Kidney capillary endothelial cell (primary cell): Measurements from ENCODE around the gene TBC1D7.

ENCODE experiments used
- DNase-seq: peaks from one replicate; pipeline ENCODE4 v3.0.0-alpha.2; 2018; ENCODE audit warnings: low spot score

The TBC1D7 gene

GRCh38 chr6:13294499-13295069 is 33.8 kb downstream of the TBC1D7 start:
- no peak for DNase-seq

GRCh38 chr6:13292774-13293173 is 35.6 kb downstream of the TBC1D7 start:
- DNase-seq, result no peak

- no peak for DNase-seq
These were observed 38.0 kb downstream of the TBC1D7 start for GRCh38 chr6:13290335-13290734.

GRCh38 chr6:13289789-13290318 is 38.5 kb downstream of the TBC1D7 start:
- DNase-seq, result no peak

GRCh38 chr6:13288969-13289391 is 39.4 kb downstream of the TBC1D7 start:
- DNase-seq, result no peak

GRCh38 chr6:13288481-13288880 is 39.9 kb downstream of the TBC1D7 start:
- no peak for DNase-seq

- DNase-seq, result no peak
These were observed 41.2 kb downstream of the TBC1D7 start for GRCh38 chr6:13287104-13287503.

- DNase-seq, result no peak
These were observed 42.2 kb downstream of the TBC1D7 start for GRCh38 chr6:13286181-13286580.

GRCh38 chr6:13285705-13286104 is 42.6 kb downstream of the TBC1D7 start:
- no peak for DNase-seq

GRCh38 chr6:13284646-13285045 is 43.7 kb downstream of the TBC1D7 start:
- no peak for DNase-seq

GRCh38 chr6:13283331-13283730 is 45.0 kb downstream of the TBC1D7 start:
- DNase-seq, result no peak

- no peak for DNase-seq
These were observed 45.8 kb downstream of the TBC1D7 start for GRCh38 chr6:13282393-13283069.

GRCh38 chr6:13281686-13282085 is 46.7 kb downstream of the TBC1D7 start:
- DNase-seq, result no peak

GRCh38 chr6:13280254-13280653 is 48.1 kb downstream of the TBC1D7 start:
- DNase-seq, result no peak

GRCh38 chr6:13278991-13279390 is 49.3 kb downstream of the TBC1D7 start:
- DNase-seq, result no peak

GRCh38 chr6:13278164-13278563 is 50.2 kb downstream of the TBC1D7 start:
- DNase-seq, result no peak

- no peak for DNase-seq
These were observed 51.1 kb downstream of the TBC1D7 start for GRCh38 chr6:13277231-13277630.

- no peak for DNase-seq
These were observed 52.8 kb downstream of the TBC1D7 start for GRCh38 chr6:13275435-13275989.

GRCh38 chr6:13274707-13275434 is 53.5 kb downstream of the TBC1D7 start:
- DNase-seq, result no peak

GRCh38 chr6:13273931-13274706 is 54.2 kb downstream of the TBC1D7 start:
- DNase-seq, result no peak

GRCh38 chr6:13273202-13273930 is 55.0 kb downstream of the TBC1D7 start:
- DNase-seq, result no peak
